Natural killer cell (primary cell): ENCODE results near the gene NRARP. TPM values are rescaled to one million over a fixed set of nuclear protein-coding genes. Genes with fewer than 3 reads are reported as not detected.

ENCODE experiments used
- ATAC-seq, 3 donors: fragments of 150-1000 bp in 2 of 3; fragments of 200-7000 bp in 1 of 3; cut with Tn5 transposase; 1 replicate in 1 of 3; 2 replicates in 2 of 3; pipeline ENCODE4 v1.10.0; 2021; ENCODE audit warnings: mild to moderate bottlenecking in 2 of 3, moderate library complexity in 2 of 3
- DNase-seq, 2 donors: peaks; one replicate each; pipeline versions ENCODE4 v3.0.0 to v3.0.0-alpha.2; 2013 to 2021; ENCODE audit warnings: mixed read lengths in 1 of 2
- H3K27ac ChIP-seq: one replicate; pipeline ENCODE4 v1.5.1; 2013; ENCODE audit warnings: mild to moderate bottlenecking, low read length
- H3K27me3 ChIP-seq: one replicate; pipeline ENCODE4 v1.6.1; 2013; ENCODE audit warnings: low read length; ENCODE audit not compliant: control insufficient read depth, insufficient read depth
- H3K36me3 ChIP-seq: one replicate; pipeline ENCODE4 v1.6.1; 2013; ENCODE audit warnings: low read length; ENCODE audit not compliant: control insufficient read depth, insufficient read depth
- H3K4me1 ChIP-seq: one replicate; pipeline ENCODE4 v1.6.1; 2013; ENCODE audit warnings: low read length; ENCODE audit not compliant: control insufficient read depth, insufficient read depth
- H3K4me3 ChIP-seq: one replicate; pipeline ENCODE4 v1.5.1; 2013; ENCODE audit warnings: low read length
- H3K9me3 ChIP-seq: one replicate; pipeline ENCODE4 v1.6.1; 2013; ENCODE audit warnings: low read length; ENCODE audit not compliant: control insufficient read depth, insufficient read depth
- H3K27ac Mint-ChIP-seq, 2 donors: one replicate each; pipeline ENCODE4 v1.8.0; 2022; ENCODE audit warnings: mild to moderate bottlenecking in 2 of 2, mixed read lengths in 2 of 2, moderate library complexity in 1 of 2
- H3K27me3 Mint-ChIP-seq, 2 donors: one replicate each; pipeline ENCODE4 v1.8.0; 2022; ENCODE audit warnings: low read depth in 2 of 2, mixed read lengths in 2 of 2
- H3K36me3 Mint-ChIP-seq: one replicate; pipeline ENCODE4 v1.8.0; 2022; ENCODE audit warnings: mixed read lengths
- H3K4me1 Mint-ChIP-seq, 2 donors: one replicate each; pipeline ENCODE4 v1.8.0; 2022; ENCODE audit warnings: mixed read lengths in 2 of 2
- H3K4me3 Mint-ChIP-seq: one replicate; pipeline ENCODE4 v1.8.0; 2022; ENCODE audit warnings: mild to moderate bottlenecking, moderate library complexity, mixed read lengths
- H3K9me3 Mint-ChIP-seq, 2 donors: one replicate each; pipeline ENCODE4 v1.8.0; 2022; ENCODE audit warnings: mixed read lengths in 2 of 2
- WGBS: methylation state at CpG from one replicate; pipeline ENCODE4 v1.1.7; 2013; ENCODE audit warnings: missing lambda C conversion rate; ENCODE audit not compliant: insufficient coverage; 5-methylcytosine and 5-hydroxymethylcytosine counted together
- intact Hi-C: fragments of 100-400 bp; cut with micrococcal nuclease; formaldehyde crosslinking; loops from one replicate; pipeline ENCODE4 v1.14.2; 2022
- total RNA-seq, 4 donors: library from RNA; stranded (reverse); fragments of 120-200 nt in 1 of 4; gene quantifications; one replicate each; pipeline versions ENCODE4 v1.2.3 to v1.2.4, GENCODE V29; 2013 to 2022
- TF ChIP-seq, protein P1 (sequence below): fragments of 200-600 bp; IDR thresholded peaks from one replicate; pipeline ENCODE4 v1.8.0; 2022; ENCODE audit warnings: antibody characterized with exemption

The NRARP gene
- total RNA-seq, 3 donors from 2014 or later (not counting 1 experiment from before 2014, with no cell fraction given): 0.88 to 2.3 (median 1.2) TPM

DNA sequence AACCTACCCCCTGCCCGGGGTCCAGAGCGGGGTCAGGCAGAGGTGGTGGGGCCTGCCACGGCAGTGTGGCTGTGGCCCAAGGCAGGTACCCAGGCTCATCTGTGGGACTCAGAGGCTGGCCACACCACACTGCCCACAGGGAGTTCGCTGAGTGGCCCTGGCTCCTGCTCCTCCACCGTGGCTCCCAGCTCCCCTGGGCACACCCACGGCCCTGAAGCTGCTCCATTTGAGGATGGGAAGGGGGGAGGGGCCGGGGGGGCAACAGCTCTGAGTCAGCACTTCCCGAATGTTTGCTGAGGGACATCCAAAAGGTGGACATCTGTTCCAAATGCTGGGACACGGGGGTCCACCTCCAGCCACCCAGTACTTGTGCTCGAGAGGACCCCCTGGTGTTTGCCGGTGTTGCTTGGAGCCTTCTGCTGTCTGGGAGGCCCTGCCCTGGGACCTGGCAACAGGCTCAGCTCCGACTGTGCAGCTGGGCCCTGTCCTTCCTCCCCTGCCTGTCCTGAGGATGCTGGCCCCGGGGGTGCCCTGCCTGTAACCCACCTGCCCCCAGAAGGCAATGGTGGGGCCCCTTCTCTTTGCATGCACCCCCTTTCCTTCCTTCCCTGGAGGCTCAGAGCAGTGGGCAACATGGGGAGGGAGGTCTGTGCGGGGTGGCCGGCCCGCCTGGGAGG is 2.5 kb upstream of the NRARP start:
- Histone ChIP-seq H3K4me1 (peaks cover 54% of the 10 kb centered on the region), H3K36me3 (no peaks in the 10 kb centered on the region), H3K9me3 (no peaks in the 10 kb centered on the region), H3K27me3 (peaks cover 9% of the 10 kb centered on the region), H3K4me3 (no peak overlapping the region), H3K27ac (no peak overlapping the region)
- Mint-ChIP-seq H3K9me3 (no peaks in the 10 kb centered on the region), H3K4me1 (peaks cover 0 to 26% of the 10 kb centered on the region in 2 donors), H3K27me3 (no peaks in the 10 kb centered on the region), H3K27ac (peak overlapping the region in 1 of 2 donors; percentile 22), H3K4me3 (no peak overlapping the region), H3K36me3 (no peaks in the 10 kb centered on the region)
- intact Hi-C loops: no loop called here
- 64% methylated on average over 16 of the region's 16 CpGs for WGBS
- TF ChIP-seq, protein P1, sequence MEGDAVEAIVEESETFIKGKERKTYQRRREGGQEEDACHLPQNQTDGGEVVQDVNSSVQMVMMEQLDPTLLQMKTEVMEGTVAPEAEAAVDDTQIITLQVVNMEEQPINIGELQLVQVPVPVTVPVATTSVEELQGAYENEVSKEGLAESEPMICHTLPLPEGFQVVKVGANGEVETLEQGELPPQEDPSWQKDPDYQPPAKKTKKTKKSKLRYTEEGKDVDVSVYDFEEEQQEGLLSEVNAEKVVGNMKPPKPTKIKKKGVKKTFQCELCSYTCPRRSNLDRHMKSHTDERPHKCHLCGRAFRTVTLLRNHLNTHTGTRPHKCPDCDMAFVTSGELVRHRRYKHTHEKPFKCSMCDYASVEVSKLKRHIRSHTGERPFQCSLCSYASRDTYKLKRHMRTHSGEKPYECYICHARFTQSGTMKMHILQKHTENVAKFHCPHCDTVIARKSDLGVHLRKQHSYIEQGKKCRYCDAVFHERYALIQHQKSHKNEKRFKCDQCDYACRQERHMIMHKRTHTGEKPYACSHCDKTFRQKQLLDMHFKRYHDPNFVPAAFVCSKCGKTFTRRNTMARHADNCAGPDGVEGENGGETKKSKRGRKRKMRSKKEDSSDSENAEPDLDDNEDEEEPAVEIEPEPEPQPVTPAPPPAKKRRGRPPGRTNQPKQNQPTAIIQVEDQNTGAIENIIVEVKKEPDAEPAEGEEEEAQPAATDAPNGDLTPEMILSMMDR: no peak
- DNase-seq (peak in 1 of 2 donors; percentile 24), ATAC-seq (no peak)

DNA sequence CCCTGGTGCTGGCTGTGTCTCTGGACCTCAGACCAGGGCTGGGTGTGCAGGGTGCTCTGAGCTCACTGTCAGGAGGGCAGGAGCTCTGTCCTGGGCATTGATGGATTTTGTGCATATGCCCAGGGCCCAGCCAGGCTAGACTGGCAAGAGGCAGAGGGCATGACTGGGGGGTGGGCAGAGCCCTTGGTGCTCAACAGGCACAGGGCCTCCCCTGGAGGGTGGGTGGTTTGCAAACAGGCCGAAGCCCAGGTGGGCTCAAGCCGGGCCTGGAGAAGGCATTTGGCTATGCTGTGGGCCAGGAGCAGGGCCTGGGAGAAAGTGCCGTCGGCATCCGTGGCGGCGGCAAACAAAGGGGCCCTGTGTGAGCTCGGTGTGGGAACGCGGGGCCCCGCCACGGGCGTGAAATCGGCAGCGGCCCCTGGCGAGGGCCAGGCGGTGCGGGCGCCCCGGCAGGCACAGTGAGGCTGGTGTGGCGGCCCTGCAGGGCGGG is 1.9 kb upstream of the NRARP start:
- intact Hi-C loops: no loop called here
- WGBS: 94% methylated on average over 22 of the region's 22 CpGs
- no peak for ATAC-seq

DNA sequence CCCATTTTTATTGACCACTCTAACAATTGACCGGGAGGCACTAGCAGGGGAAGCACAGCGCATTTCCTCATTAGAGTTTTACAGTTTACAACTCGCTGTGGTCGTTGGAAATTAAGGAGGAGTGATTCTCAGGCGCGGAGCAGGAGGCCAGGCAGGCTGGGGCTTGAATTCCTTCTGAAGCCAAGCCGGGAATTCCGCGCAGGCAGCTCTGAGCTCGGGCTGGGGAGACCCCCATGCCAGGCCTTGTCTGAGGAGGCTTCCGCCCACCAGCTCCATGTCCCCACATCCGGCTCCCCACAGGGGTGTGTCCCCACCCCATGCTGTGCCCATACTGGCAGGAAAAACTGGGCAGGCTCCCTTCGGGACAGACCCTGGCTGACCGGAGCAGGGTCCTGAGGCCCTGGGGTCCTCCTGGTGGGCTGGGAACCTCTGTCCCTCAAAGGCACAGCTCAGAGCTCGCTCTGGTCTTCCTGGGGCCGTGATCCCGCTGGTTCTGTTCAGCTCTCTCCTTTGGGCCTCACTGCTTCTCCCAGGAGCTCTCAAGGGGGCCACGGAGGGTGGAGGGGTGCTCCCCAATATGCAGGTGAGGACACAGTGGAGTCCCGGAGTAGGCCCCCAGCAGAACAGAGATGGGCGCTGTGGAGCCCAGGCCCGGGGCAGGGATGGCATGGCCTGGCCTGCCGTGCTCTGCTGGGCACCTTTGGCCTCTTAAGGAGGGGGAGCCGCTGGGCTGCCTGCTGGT is 1.3 kb upstream of the NRARP start:
- 80% methylated on average over 23 of the region's 23 CpGs for WGBS
- no peaks in the 10 kb centered on the region for H3K9me3 ChIP-seq
- Mint-ChIP-seq H3K27ac (peak overlapping the region in 1 of 2 donors; percentile 44), H3K4me1 (peaks cover 0 to 26% of the 10 kb centered on the region in 2 donors), H3K9me3 (no peaks in the 10 kb centered on the region), H3K4me3 (peak overlapping the region; percentile 53), H3K36me3 (no peaks in the 10 kb centered on the region), H3K27me3 (no peaks in the 10 kb centered on the region)
- ATAC-seq (no peak), DNase-seq (peak in 1 of 2 donors; percentile 21)
- H3K4me3 ChIP-seq: no peak overlapping the region
- peaks cover 16% of the 10 kb centered on the region for H3K27me3 ChIP-seq
- intact Hi-C loops: no loop called here
- H3K4me1 ChIP-seq: peaks cover 54% of the 10 kb centered on the region
- H3K36me3 ChIP-seq: no peaks in the 10 kb centered on the region
- no peak overlapping the region for H3K27ac ChIP-seq
- TF ChIP-seq, protein P1: no peak

More for the DNA sequence above, 1.9 kb upstream of the NRARP start:
- Mint-ChIP-seq H3K9me3 (no peaks in the 10 kb centered on the region), H3K4me1 (peaks cover 0 to 26% of the 10 kb centered on the region in 2 donors), H3K4me3 (peak overlapping the region; percentile 53), H3K27me3 (no peaks in the 10 kb centered on the region), H3K36me3 (no peaks in the 10 kb centered on the region), H3K27ac (peak overlapping the region in 1 of 2 donors; percentile 44)
- peak in 1 of 2 donors; percentile 21 for DNase-seq
- Histone ChIP-seq H3K9me3 (no peaks in the 10 kb centered on the region), H3K27me3 (peaks cover 15% of the 10 kb centered on the region), H3K4me3 (no peak overlapping the region), H3K4me1 (peaks cover 54% of the 10 kb centered on the region), H3K36me3 (no peaks in the 10 kb centered on the region), H3K27ac (no peak overlapping the region)
- TF ChIP-seq, protein P1: no peak
